Panc1 (cell line): ENCODE data around the gene ATG16L2. TPM values are rescaled to one million over a fixed set of nuclear protein-coding genes. Genes with fewer than 3 reads are reported as not detected.

Experiments used
- ATAC-seq: fragments of 200-7000 bp; cut with Tn5 transposase; 2 replicates; pipeline ENCODE4 v1.9.1; 2020; ENCODE audit warnings: mild to moderate bottlenecking, moderate library complexity
- BruUV-seq: library from RNA; stranded (reverse); fragments of 400-500 nt; replicated peaks from 2 replicates; lab custom pipeline; 2021; lab: Mats Ljungman, UMichigan
- CTCF ChIA-PET: fragments of 300-600 bp; sonication (Branson Sonifier 250); formaldehyde crosslinking; loops from one replicate; lab custom pipeline; 2022; ENCODE audit warnings: antibody characterized with exemption; lab: Charles Lee
- POLR2A ChIA-PET: fragments of 300-600 bp; sonication (Branson Sonifier 250); formaldehyde crosslinking; loops from one replicate; lab custom pipeline; 2022; ENCODE audit warnings: antibody characterized with exemption; lab: Charles Lee
- DNase-seq: peaks from one replicate; pipeline ENCODE4 v3.0.0-alpha.2; 2010; ENCODE audit warnings: low read depth, low spot score
- H3K27ac ChIP-seq: 2 replicates; pipeline ENCODE4 v1.5.1; 2011; ENCODE audit warnings: mild to moderate bottlenecking, low read length, inconsistent platforms
- H3K27me3 ChIP-seq: fragments of 200-500 bp; sonication (Bioruptor generic); 2 replicates; pipeline ENCODE4 v1.6.0; 2014; ENCODE audit warnings: low read length, inconsistent platforms; ENCODE audit not compliant: control insufficient read depth, insufficient read depth
- H3K36me3 ChIP-seq: fragments of 200-500 bp; sonication (Bioruptor generic); 2 replicates; pipeline ENCODE4 v1.5.1; 2014; ENCODE audit warnings: inconsistent platforms, mild to moderate bottlenecking, low read length, moderate library complexity; ENCODE audit not compliant: control insufficient read depth, insufficient read depth
- H3K4me1 ChIP-seq: 2 replicates; pipeline ENCODE4 v1.5.1; 2011; ENCODE audit warnings: inconsistent platforms, mild to moderate bottlenecking, low read length, moderate library complexity; ENCODE audit not compliant: control insufficient read depth, insufficient read depth
- H3K4me3 ChIP-seq, 2 experiments: 2 replicates each; pipeline ENCODE4 v1.5.1; 2011 to 2012; ENCODE audit warnings: low read depth in 2 of 2, low read length in 2 of 2, mild to moderate bottlenecking in 2 of 2, inconsistent platforms in 1 of 2, moderate library complexity in 1 of 2
- H3K9me3 ChIP-seq: fragments of 200-500 bp; sonication (Bioruptor generic); 2 replicates; pipeline ENCODE4 v1.5.1; 2014; ENCODE audit warnings: low read depth, mild to moderate bottlenecking, inconsistent platforms, low read length, moderate library complexity; ENCODE audit not compliant: control insufficient read depth, insufficient read depth
- CTCF ChIP-seq: fragments of 450-650 bp; IDR thresholded peaks from 2 replicates; pipeline ENCODE4 v1.5.1; 2017; ENCODE audit warnings: mild to moderate bottlenecking
- POLR2AphosphoS5 ChIP-seq: IDR thresholded peaks from 2 replicates; pipeline ENCODE4 v1.6.1; 2012; ENCODE audit warnings: mild to moderate bottlenecking, low read depth, low read length, moderate library complexity
- REST ChIP-seq, 2 experiments: IDR thresholded peaks; 2 replicates each; pipeline ENCODE4 v1.6.1; 2011 to 2012; ENCODE audit warnings: low read depth in 2 of 2, control low read depth in 1 of 2, low read length in 1 of 2, mild to moderate bottlenecking in 1 of 2, moderate library complexity in 1 of 2; ENCODE audit not compliant: insufficient read depth in 1 of 2
- SIN3A ChIP-seq: IDR thresholded peaks from 2 replicates; pipeline ENCODE4 v1.6.1; 2012; ENCODE audit warnings: low read depth, mild to moderate bottlenecking, low read length, moderate library complexity, borderline replicate concordance; ENCODE audit not compliant: insufficient read depth
- TCF7L2 ChIP-seq: IDR thresholded peaks from 2 replicates; pipeline ENCODE4 v1.6.1; 2011; ENCODE audit warnings: mild to moderate bottlenecking, low read depth, low read length, inconsistent platforms
- in situ Hi-C: cut with HindIII; loops from 2 replicates; pipeline ENCODE4 v1.10.0; 2016; ENCODE audit warnings: low sequenced_read_pairs, low pct_unique_long_range_greater_than_20kb
- intact Hi-C: fragments of 100-400 bp; cut with micrococcal nuclease; formaldehyde crosslinking; loops from one replicate; pipeline ENCODE4 v1.10.0; 2022; ENCODE audit not compliant: unreplicated experiment
- total RNA-seq: library from RNA; stranded (reverse); gene quantifications from one replicate; pipeline ENCODE4 v1.2.1, GENCODE V29; 2021; ENCODE audit not compliant: unreplicated experiment

Gene ATG16L2
- total RNA-seq, 1 experiment from 2014 or later, result 14.6 TPM

GRCh38 chr11:72816404-72816990 lies 2.3 kb downstream of the ATG16L2 start:
- H3K4me1 ChIP-seq, result peaks cover 15% of the 10 kb centered on the region
- ATAC-seq, result no peak
- DNase-seq, result no peak
- H3K27me3 ChIP-seq, result no peaks in the 10 kb centered on the region
- intact Hi-C loops (no loop called here), in situ Hi-C loops (no loop called here)
- POLR2A ChIA-PET, result no interaction called here
- CTCF ChIA-PET, result no interaction called here
- no peak for TF ChIP-seq REST (IDR thresholded peaks at IDR 0.05; ENCODE audit: insufficient read depth in 1 of 2, low read depth in 2 of 2, low read length in 1 of 2)
- no peak for TF ChIP-seq TCF7L2
- TF ChIP-seq SIN3A, result no peak
- no peak for TF ChIP-seq CTCF
- TF ChIP-seq POLR2AphosphoS5, result no peak
- no peak overlapping the region for H3K27ac ChIP-seq
- no TSS peak for BruUV-seq
- H3K36me3 ChIP-seq, result no peaks in the 10 kb centered on the region
- no peaks in the 10 kb centered on the region for H3K9me3 ChIP-seq
- H3K4me3 ChIP-seq, result no peak overlapping the region

GRCh38 chr11:72817966-72818365 lies 3.8 kb downstream of the ATG16L2 start:
- intact Hi-C loops, result no loop called here
- Histone ChIP-seq H3K4me3 (no peak overlapping the region), H3K9me3 (no peaks in the 10 kb centered on the region), H3K36me3 (no peaks in the 10 kb centered on the region), H3K27me3 (no peaks in the 10 kb centered on the region), H3K4me1 (peaks cover 10% of the 10 kb centered on the region), H3K27ac (no peak overlapping the region)
- BruUV-seq, result no TSS peak
- POLR2A ChIA-PET, result no interaction called here
- DNase-seq (no peak), ATAC-seq (no peak)
- CTCF ChIA-PET, result no interaction called here
- in situ Hi-C loops, result no loop called here
- TF ChIP-seq CTCF, result no peak
- TF ChIP-seq SIN3A, result no peak
- no peak for TF ChIP-seq POLR2AphosphoS5
- TF ChIP-seq TCF7L2, result no peak
- TF ChIP-seq REST (IDR thresholded peaks at IDR 0.05; ENCODE audit: insufficient read depth in 1 of 2, low read depth in 2 of 2, low read length in 1 of 2), result no peak
